SJCRH30 (cell line): ENCODE data around the gene GNG7. TPM values are rescaled to one million over a fixed set of nuclear protein-coding genes. Genes with fewer than 3 reads are reported as not detected.
"Not testable (repeated sequence)": the region's sequence is repeated elsewhere in the genome, so short reads cannot be mapped to it uniquely, and the experiment has no call there.

Experiments used
- DNase-seq, 2 experiments: peaks; one replicate each; pipeline ENCODE4 v3.0.0-alpha.2; 2015 to 2020
- H3K27ac ChIP-seq: fragments of 250-450 bp; sonication (Bioruptor Pico); 2 replicates; pipeline ENCODE4 v1.5.1; 2020; ENCODE audit warnings: mild to moderate bottlenecking, moderate library complexity
- H3K27me3 ChIP-seq: fragments of 250-450 bp; sonication (Bioruptor Pico); 2 replicates; pipeline ENCODE4 v1.5.1; 2020; ENCODE audit warnings: mild to moderate bottlenecking, moderate library complexity
- H3K36me3 ChIP-seq: fragments of 250-450 bp; sonication (Bioruptor Pico); 2 replicates; pipeline ENCODE4 v1.5.1; 2020; ENCODE audit warnings: mild to moderate bottlenecking, moderate library complexity
- H3K4me1 ChIP-seq: fragments of 250-450 bp; sonication (Bioruptor Pico); 2 replicates; pipeline ENCODE4 v1.5.1; 2020; ENCODE audit warnings: mild to moderate bottlenecking, moderate library complexity
- H3K4me3 ChIP-seq: fragments of 250-450 bp; sonication (Bioruptor Pico); 2 replicates; pipeline ENCODE4 v1.5.1; 2020; ENCODE audit warnings: mild to moderate bottlenecking, moderate library complexity
- H3K9me3 ChIP-seq: fragments of 250-450 bp; sonication (Bioruptor Pico); replicated peaks from 2 replicates; pipeline ENCODE4 v1.5.1; 2020; ENCODE audit warnings: mild to moderate bottlenecking, moderate library complexity
- total RNA-seq: library from RNA; depleted of rRNA; stranded (reverse); fragments of >200 nt; shearing (Covaris generic); gene quantifications from 2 replicates; pipeline ENCODE4 v1.2.3, GENCODE V29; 2014

Gene GNG7
- total RNA-seq, 1 experiment from 2014 or later: not detected

- no peaks in the 10 kb centered on the region for H3K27me3 ChIP-seq
- H3K36me3 ChIP-seq: no peaks in the 10 kb centered on the region
- H3K9me3 ChIP-seq: no peaks in the 10 kb centered on the region
- no peak overlapping the region for H3K27ac ChIP-seq
- no peak overlapping the region for H3K4me3 ChIP-seq
- no peak for DNase-seq
- peaks cover 19% of the 10 kb centered on the region for H3K4me1 ChIP-seq
These were observed 207.9 kb downstream of the GNG7 start for GRCh38 chr19:2494447-2495129.

- no peaks in the 10 kb centered on the region for H3K36me3 ChIP-seq
- no peak for DNase-seq
- no peaks in the 10 kb centered on the region for H3K9me3 ChIP-seq
- no peak overlapping the region for H3K4me3 ChIP-seq
- no peak overlapping the region for H3K27ac ChIP-seq
- peaks cover 19% of the 10 kb centered on the region for H3K4me1 ChIP-seq
- H3K27me3 ChIP-seq: no peaks in the 10 kb centered on the region
These were observed 208.4 kb downstream of the GNG7 start for GRCh38 chr19:2494084-2494446.

GRCh38 chr19:2493448-2493847, 209.0 kb downstream of the GNG7 start:
- not testable (repeated sequence) for H3K27ac ChIP-seq, H3K36me3 ChIP-seq

GRCh38 chr19:2492870-2493269, 209.6 kb downstream of the GNG7 start:
- Histone ChIP-seq H3K27ac (no peak overlapping the region), H3K27me3 (no peaks in the 10 kb centered on the region), H3K36me3 (no peaks in the 10 kb centered on the region), H3K4me3 (no peak overlapping the region), H3K9me3 (no peaks in the 10 kb centered on the region), H3K4me1 (peaks cover 19% of the 10 kb centered on the region)
- no peak for DNase-seq

More at GRCh38 chr19:2493448-2493847, 209.0 kb downstream of the GNG7 start:
- DNase-seq, H3K9me3 ChIP-seq, H3K4me3 ChIP-seq, H3K27me3 ChIP-seq: not testable (repeated sequence)
- H3K4me1 ChIP-seq: peaks cover 19% of the 10 kb centered on the region

- peak; percentile 70 to 72 for DNase-seq
- no peaks in the 10 kb centered on the region for H3K9me3 ChIP-seq
- H3K27me3 ChIP-seq: no peaks in the 10 kb centered on the region
- H3K4me1 ChIP-seq: peaks cover 19% of the 10 kb centered on the region
- H3K27ac ChIP-seq: peak overlapping the region; percentile 67
- no peaks in the 10 kb centered on the region for H3K36me3 ChIP-seq
- H3K4me3 ChIP-seq: no peak overlapping the region
These were observed 211.2 kb downstream of the GNG7 start for GRCh38 chr19:2491130-2491801.

GRCh38 chr19:2490659-2491058, 211.8 kb downstream of the GNG7 start:
- no peaks in the 10 kb centered on the region for H3K9me3 ChIP-seq
- H3K27me3 ChIP-seq: no peaks in the 10 kb centered on the region
- H3K36me3 ChIP-seq: no peaks in the 10 kb centered on the region
- H3K27ac ChIP-seq: peak overlapping the region; percentile 67
- H3K4me1 ChIP-seq: peaks cover 17% of the 10 kb centered on the region
- no peak overlapping the region for H3K4me3 ChIP-seq
- no peak for DNase-seq

DNA sequence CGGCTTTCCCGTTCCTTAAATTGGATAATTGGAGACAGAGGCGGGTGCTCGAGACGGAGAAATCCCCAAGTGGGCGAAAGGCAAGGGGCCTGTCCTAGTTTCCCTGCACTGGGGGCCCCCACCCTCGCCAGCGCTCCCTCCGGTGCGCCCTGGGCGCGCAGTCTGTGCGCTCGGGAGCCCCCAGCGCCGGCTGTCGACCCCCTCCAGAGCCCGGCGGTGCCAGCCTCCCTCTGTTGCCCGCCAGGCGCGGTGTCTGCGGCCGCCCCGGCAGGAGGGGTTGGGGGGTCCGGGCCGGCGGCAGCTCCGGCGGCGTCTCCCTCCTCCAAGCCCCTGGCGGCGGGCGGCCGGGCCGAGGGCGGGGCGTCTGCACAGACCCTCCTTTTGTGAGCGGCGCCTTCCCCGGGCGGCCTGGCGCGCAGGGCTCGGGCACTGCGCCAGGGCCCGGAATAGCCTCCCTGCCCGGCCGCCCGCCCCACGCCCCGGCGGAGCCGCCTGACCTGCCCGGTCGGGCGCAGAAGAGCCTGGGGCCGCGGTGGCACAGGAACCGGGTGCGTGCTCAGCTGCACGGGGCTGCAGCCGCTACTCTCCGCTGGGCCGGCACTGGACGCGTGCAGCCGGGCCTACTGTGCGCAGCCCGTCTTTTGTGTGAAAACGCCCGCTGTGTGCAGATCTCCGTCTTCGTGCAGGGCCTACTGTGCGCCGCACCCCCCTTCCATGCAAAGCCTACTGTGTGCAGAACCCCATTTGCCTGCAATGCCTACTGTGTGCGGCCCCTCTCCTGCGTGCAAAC, 213.4 kb downstream of the GNG7 start:
- H3K36me3 ChIP-seq: no peaks in the 10 kb centered on the region
- peaks cover 12% of the 10 kb centered on the region for H3K4me1 ChIP-seq
- no peak for DNase-seq
- no peak overlapping the region for H3K27ac ChIP-seq
- H3K27me3 ChIP-seq: no peaks in the 10 kb centered on the region
- H3K4me3 ChIP-seq: no peak overlapping the region
- no peaks in the 10 kb centered on the region for H3K9me3 ChIP-seq

DNA sequence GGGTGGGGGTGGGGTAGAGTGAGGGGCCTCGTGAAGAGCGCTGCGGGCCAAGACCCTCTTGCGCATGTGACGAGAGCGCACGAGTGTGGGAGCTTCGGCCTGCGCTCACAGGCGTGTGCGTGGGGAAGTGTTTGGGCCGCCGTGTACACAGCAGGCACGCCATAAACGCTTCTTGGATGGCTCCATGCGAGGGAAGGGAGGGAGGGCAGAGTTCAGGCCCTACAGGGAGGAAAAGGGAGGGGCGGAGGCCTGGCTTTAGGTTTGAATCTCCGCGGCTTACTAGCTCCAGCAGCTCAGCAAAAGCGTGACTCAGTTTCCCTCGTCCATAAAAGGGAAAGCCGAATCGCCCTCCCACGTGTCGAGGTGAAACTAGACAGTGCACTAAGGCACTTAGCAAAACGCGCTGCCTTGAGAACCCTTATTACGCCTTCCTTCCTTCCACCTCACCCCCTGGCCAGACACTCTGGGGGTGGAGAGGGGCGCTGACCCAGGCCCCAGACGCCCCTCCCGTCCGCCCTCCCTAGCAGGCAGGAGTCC, 214.0 kb downstream of the GNG7 start:
- no peak for DNase-seq
- no peak overlapping the region for H3K27ac ChIP-seq
- H3K4me3 ChIP-seq: no peak overlapping the region
- peaks cover 12% of the 10 kb centered on the region for H3K4me1 ChIP-seq
- H3K27me3 ChIP-seq: no peaks in the 10 kb centered on the region
- H3K9me3 ChIP-seq: no peaks in the 10 kb centered on the region
- no peaks in the 10 kb centered on the region for H3K36me3 ChIP-seq

- peaks cover 12% of the 10 kb centered on the region for H3K4me1 ChIP-seq
- no peaks in the 10 kb centered on the region for H3K36me3 ChIP-seq
- DNase-seq: no peak
- no peak overlapping the region for H3K27ac ChIP-seq
- H3K27me3 ChIP-seq: no peaks in the 10 kb centered on the region
- no peak overlapping the region for H3K4me3 ChIP-seq
- no peaks in the 10 kb centered on the region for H3K9me3 ChIP-seq
These were observed 214.7 kb downstream of the GNG7 start for GRCh38 chr19:2487842-2488241.

GRCh38 chr19:2487090-2487489, 215.4 kb downstream of the GNG7 start:
- no peak overlapping the region for H3K4me3 ChIP-seq
- peaks cover 12% of the 10 kb centered on the region for H3K4me1 ChIP-seq
- H3K27ac ChIP-seq: no peak overlapping the region
- DNase-seq: no peak
- no peaks in the 10 kb centered on the region for H3K9me3 ChIP-seq
- no peaks in the 10 kb centered on the region for H3K27me3 ChIP-seq
- no peaks in the 10 kb centered on the region for H3K36me3 ChIP-seq

GRCh38 chr19:2485428-2485827, 217.1 kb downstream of the GNG7 start:
- Histone ChIP-seq H3K4me1 (no peaks in the 10 kb centered on the region), H3K27ac (no peak overlapping the region), H3K9me3 (no peaks in the 10 kb centered on the region), H3K27me3 (no peaks in the 10 kb centered on the region), H3K36me3 (no peaks in the 10 kb centered on the region), H3K4me3 (no peak overlapping the region)
- no peak for DNase-seq

DNA sequence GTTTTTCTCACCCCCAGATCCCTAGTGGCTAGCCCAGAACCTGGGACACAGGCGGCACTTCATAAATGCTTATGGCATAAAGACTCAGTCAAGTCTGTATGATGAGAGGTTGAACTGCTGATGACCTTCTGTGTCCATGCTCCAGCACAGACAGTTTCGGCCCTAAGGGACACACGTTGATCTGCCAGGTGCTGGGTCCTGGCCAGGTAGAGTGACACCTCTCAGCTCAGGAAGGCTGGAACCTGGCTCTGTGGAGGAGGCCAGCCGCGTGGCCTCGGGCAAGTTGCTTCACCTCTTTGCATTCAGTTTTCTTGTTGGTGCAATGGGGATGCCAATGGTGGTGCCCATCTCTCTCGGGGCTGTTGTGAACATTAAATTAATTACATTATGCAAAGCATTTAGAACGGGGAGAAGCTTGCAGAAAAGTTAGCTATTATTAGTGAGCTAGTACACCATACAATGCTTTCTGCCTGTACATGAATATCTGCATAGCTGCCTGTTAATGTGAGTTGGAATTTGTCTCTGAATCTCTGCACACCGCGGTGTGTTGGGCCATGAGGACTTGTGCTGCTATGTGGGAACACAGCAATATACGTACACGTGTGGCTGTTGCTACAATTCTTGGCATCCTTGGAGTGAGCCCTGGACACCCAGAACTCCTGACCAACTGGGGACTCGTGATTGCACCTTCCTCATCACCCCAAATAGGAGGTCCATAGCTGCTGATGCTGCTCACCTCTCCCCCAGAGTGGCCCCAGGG, 218.1 kb downstream of the GNG7 start:
- no peaks in the 10 kb centered on the region for H3K4me1 ChIP-seq
- no peaks in the 10 kb centered on the region for H3K9me3 ChIP-seq
- H3K27ac ChIP-seq: no peak overlapping the region
- DNase-seq: no peak
- no peak overlapping the region for H3K4me3 ChIP-seq
- H3K27me3 ChIP-seq: no peaks in the 10 kb centered on the region
- H3K36me3 ChIP-seq: no peaks in the 10 kb centered on the region

DNA sequence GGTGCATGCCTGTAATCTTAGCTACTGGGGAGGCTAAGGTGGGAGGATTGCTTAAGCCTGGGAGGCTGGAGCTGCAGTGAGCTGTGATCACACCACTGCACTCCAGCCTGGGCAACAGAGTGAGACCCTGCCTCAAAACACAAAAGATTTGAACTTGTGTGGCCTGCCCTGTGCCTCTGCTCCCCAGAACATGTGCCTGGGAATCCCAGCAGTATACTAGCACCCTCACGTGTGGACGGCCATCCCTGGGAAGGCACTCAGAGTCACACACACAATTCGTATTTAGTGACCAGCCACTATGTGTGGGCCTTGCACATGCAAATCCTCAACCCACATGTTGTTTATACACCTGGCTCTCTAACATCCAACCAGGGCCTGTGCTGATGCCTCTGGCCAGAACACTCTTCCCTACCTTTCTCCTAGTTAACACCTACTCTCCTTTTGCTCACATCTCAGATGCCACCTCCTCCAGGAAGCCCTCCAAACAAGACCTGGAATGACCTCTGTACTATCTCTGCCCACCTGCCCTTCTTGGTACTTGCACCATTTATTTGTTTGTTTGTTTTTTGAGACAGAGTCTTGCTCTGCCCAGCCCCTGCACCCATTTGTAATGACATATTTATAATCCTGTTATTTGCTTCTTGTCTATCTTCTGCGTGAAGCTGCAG, 218.9 kb downstream of the GNG7 start:
- H3K27me3 ChIP-seq: no peaks in the 10 kb centered on the region
- H3K36me3 ChIP-seq: no peaks in the 10 kb centered on the region
- no peak for DNase-seq
- H3K4me3 ChIP-seq: no peak overlapping the region
- H3K9me3 ChIP-seq: no peaks in the 10 kb centered on the region
- H3K27ac ChIP-seq: no peak overlapping the region
- H3K4me1 ChIP-seq: no peaks in the 10 kb centered on the region

GRCh38 chr19:2483084-2483483, 219.4 kb downstream of the GNG7 start:
- no peak overlapping the region for H3K27ac ChIP-seq
- DNase-seq: no peak
- H3K4me3 ChIP-seq: no peak overlapping the region
- no peaks in the 10 kb centered on the region for H3K27me3 ChIP-seq
- no peaks in the 10 kb centered on the region for H3K36me3 ChIP-seq
- no peaks in the 10 kb centered on the region for H3K9me3 ChIP-seq
- no peaks in the 10 kb centered on the region for H3K4me1 ChIP-seq
